Heart left ventricle (tissue), 13 donors: ENCODE data around the gene EIPR1.

Source experiments
- CTCF ChIP-seq, 12 donors: fragments of 200-600 bp; sonication (generic) in 4 of 12; IDR thresholded peaks; one replicate each; pipeline versions ENCODE4 v1.5.0 to v1.8.0; 2018 to 2022; ENCODE audit warnings: antibody characterized with exemption in 12 of 12, mild to moderate bottlenecking in 5 of 12
- POLR2A ChIP-seq, 2 donors: fragments of 450-650 bp; IDR thresholded peaks; one replicate each; pipeline ENCODE4 v1.6.1; 2017; ENCODE audit warnings: antibody characterized with exemption in 2 of 2, mild to moderate bottlenecking in 2 of 2, moderate library complexity in 2 of 2
- donor health status: ischemic (EF 13 %, LVEDD 7.1; RV severe dilation, severe dysfunction).
- donor health status: DM: no; HTN: yes; CAD: no.
- donor health status: DM: no; HTN: no; CAD: no.
- donor health status: ischemic (EF 25% LVEDD 6.9; RV normal size, moderate dysfunction).
- donor health status: ischemic (EF 25% LVEDD 5.7; RV mildly dilated, moderate dysfunction).
- donor health status: ischemic (EF 35%, LVEDD 5.7; RV mildly dilated, moderate dysfunction).
- donor health status: nonischemic (EF 11% LVEDD 7.7; RV severe dilation, severe dysfunction).
- donor health status: DM: yes; HTN: yes; CAD: no.
- donor health status: PGD.
- donor health status: ischemic (EF 29% LVEDD 5.4; RV normal size, mild dysfunction).
- donor health status: nonischemic (EF 23%, LVEDD 6.1; RV moderate dilation, normal function).

DNA sequence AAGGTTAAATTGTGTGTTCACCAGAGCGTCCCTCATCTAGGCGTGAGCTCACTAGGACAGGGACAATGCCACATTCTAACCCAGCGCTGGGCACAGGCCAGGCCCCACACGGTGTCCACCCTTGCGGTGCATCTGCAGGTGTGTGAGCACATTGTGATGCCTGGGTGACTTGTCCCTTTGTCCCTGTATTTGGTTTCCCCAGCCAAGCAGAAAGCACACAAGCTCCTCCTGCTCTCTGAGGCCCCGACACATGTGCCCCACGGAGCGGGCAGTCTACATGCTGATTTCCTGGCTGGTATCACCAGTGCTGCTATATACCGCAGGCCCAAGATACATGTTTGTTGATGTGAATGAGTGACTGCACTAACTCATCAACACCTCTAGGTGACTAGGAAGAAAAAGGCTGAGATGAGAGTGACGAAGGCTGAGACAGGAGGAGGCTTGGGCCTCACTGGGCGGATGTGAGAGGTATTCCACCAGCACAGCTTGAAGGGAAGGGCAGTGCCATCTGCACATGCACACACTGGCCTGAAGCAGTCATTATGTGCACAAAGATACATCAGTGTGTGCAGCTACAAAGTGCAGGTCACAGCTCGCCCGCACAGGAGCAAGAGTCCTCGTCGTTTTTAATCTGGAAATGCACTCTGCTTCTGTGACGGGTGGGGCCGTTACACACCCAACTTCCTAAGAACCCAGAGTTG, 205.9 kb downstream of the EIPR1 start:
- TF ChIP-seq CTCF (IDR thresholded peaks at IDR 0.05) (no peak), POLR2A (IDR thresholded peaks at IDR 0.05) (no peak)
